Esophagus (tissue), 2 donors: Measurements from ENCODE around the gene NDEL1. TPM values are rescaled to one million over a fixed set of nuclear protein-coding genes. Genes with fewer than 3 reads are reported as not detected.

Experiments used
- H3K27ac ChIP-seq, 2 donors: one replicate each; pipeline ENCODE4 v1.5.1; 2013; ENCODE audit warnings: low read depth in 2 of 2, mild to moderate bottlenecking in 2 of 2, inconsistent platforms in 1 of 2, low read length in 1 of 2, moderate library complexity in 1 of 2
- H3K27me3 ChIP-seq, 2 donors: one replicate each; pipeline ENCODE4 v1.6.1; 2013; ENCODE audit warnings: low read length in 2 of 2, control low read depth in 1 of 2, mild to moderate bottlenecking in 1 of 2; ENCODE audit not compliant: insufficient read depth in 2 of 2, control insufficient read depth in 1 of 2
- H3K36me3 ChIP-seq, 2 donors: one replicate each; pipeline ENCODE4 v1.6.1; 2013; ENCODE audit warnings: low read length in 1 of 2; ENCODE audit not compliant: control insufficient read depth in 2 of 2, insufficient read depth in 2 of 2
- H3K4me1 ChIP-seq, 2 donors: one replicate each; pipeline ENCODE4 v1.6.1; 2013; ENCODE audit warnings: low read length in 1 of 2; ENCODE audit not compliant: control insufficient read depth in 2 of 2, insufficient read depth in 2 of 2
- H3K4me3 ChIP-seq, 2 donors: one replicate each; pipeline ENCODE4 v1.5.1; 2013; ENCODE audit warnings: low read length in 2 of 2, mild to moderate bottlenecking in 2 of 2, low read depth in 1 of 2, moderate library complexity in 1 of 2
- H3K9me3 ChIP-seq, 2 donors: one replicate each; pipeline ENCODE4 v1.6.1; 2013; ENCODE audit warnings: mild to moderate bottlenecking in 2 of 2, low read depth in 1 of 2, low read length in 1 of 2, moderate library complexity in 1 of 2; ENCODE audit not compliant: control insufficient read depth in 2 of 2, insufficient read depth in 1 of 2
- WGBS, 2 donors: extraction: QIAGEN DNeasy Blood & Tissue Kit; methylation state at CpG; one replicate each; pipeline ENCODE4 v1.1.7; 2013; 5-methylcytosine and 5-hydroxymethylcytosine counted together
- polyA plus RNA-seq, 2 donors: library from polyadenylated mRNA; stranded (reverse); fragments of 200-250 nt; gene quantifications; one replicate each; pipeline ENCODE4 v1.2.3, GENCODE V29; 2013
- donor health status: healthy with polysubstance abuse.
- donor health status: Bipolar disorder and iron deficiency.

The NDEL1 gene
- polyA plus RNA-seq, 2 donors, result 34.7 to 46.5 TPM

- 78 to 79% methylated on average over 5 of the region's 5 CpGs for WGBS, 2 donors
- H3K36me3 ChIP-seq, result no peaks in the 10 kb centered on the region
- peak overlapping the region in 1 of 2 donors; percentile 19 for H3K27ac ChIP-seq
- H3K9me3 ChIP-seq, result no peaks in the 10 kb centered on the region
- no peaks in the 10 kb centered on the region for H3K4me1 ChIP-seq
- no peaks in the 10 kb centered on the region for H3K27me3 ChIP-seq
- H3K4me3 ChIP-seq, result no peak overlapping the region
Observed at GRCh38 chr17:8412089-8412488, 23.6 kb upstream of the NDEL1 start.

GRCh38 chr17:8413328-8413727, 22.4 kb upstream of the NDEL1 start:
- 81 to 82% methylated on average over 4 of the region's 4 CpGs for WGBS, 2 donors
- H3K4me3 ChIP-seq, result no peak overlapping the region
- peaks cover 0 to 4% of the 10 kb centered on the region in 2 donors for H3K4me1 ChIP-seq

DNA sequence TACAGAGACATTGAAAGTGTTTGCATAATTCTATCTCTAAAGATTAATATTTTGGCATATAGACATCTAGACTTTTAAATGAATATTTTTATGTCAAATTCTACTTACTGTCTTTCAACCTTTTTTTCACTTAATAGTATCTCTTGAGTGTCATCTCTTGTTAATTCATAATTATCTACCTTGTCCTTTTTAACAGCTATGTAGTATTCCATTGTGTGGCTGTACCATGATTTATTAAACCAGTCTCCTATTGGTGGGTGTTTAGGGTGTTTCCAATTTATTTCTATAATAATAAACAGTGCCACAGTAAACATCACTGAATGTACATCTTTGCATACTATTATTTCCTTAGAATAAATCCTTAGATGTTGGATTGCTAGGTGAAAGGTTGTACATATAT, 21.7 kb upstream of the NDEL1 start:
- no peaks in the 10 kb centered on the region for H3K27me3 ChIP-seq
- H3K4me1 ChIP-seq, result peaks cover 0 to 4% of the 10 kb centered on the region in 2 donors
- no peak overlapping the region for H3K4me3 ChIP-seq
- H3K36me3 ChIP-seq, result no peaks in the 10 kb centered on the region
- H3K27ac ChIP-seq, result no peak overlapping the region
- H3K9me3 ChIP-seq, result no peaks in the 10 kb centered on the region

More at GRCh38 chr17:8413328-8413727, 22.4 kb upstream of the NDEL1 start:
- Histone ChIP-seq H3K27me3 (no peaks in the 10 kb centered on the region), H3K27ac (peak overlapping the region in 1 of 2 donors; percentile 82), H3K36me3 (no peaks in the 10 kb centered on the region), H3K9me3 (no peaks in the 10 kb centered on the region)

GRCh38 chr17:8417806-8418205, 17.9 kb upstream of the NDEL1 start:
- Histone ChIP-seq H3K27ac (peak overlapping the region; percentile 14 to 42), H3K4me3 (no peak overlapping the region), H3K9me3 (no peaks in the 10 kb centered on the region), H3K4me1 (peaks cover 2 to 4% of the 10 kb centered on the region in 2 donors), H3K27me3 (no peaks in the 10 kb centered on the region), H3K36me3 (no peaks in the 10 kb centered on the region)
- 78% methylated on average over 4 of the region's 4 CpGs for WGBS, 2 donors

DNA sequence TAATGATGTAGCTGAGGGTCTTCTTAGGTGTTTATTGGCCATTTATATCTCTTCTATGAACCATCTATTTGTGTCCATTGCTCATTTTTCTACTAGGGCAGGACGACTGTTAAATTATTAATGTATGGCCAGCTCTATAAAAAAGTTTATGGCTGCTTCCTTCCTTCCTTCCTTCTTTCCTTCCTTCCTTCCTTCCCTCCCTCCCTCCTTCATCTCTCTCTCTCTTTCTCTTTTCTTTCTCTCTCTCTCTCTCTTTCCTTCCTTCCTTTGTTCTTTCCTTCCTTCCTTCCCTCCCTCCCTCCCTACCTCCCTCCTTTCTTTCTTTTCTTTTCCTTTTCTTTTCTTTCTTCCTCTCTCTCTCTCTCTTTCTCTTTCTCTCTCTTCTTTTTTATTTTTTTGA, 17.2 kb upstream of the NDEL1 start:
- WGBS, 2 donors, result 67 to 79% methylated on average over 1 of the region's 1 CpG
- no peaks in the 10 kb centered on the region for H3K27me3 ChIP-seq
- no peaks in the 10 kb centered on the region for H3K36me3 ChIP-seq
- no peak overlapping the region for H3K4me3 ChIP-seq
- H3K4me1 ChIP-seq, result peaks cover 2 to 4% of the 10 kb centered on the region in 2 donors
- no peak overlapping the region for H3K27ac ChIP-seq
- no peaks in the 10 kb centered on the region for H3K9me3 ChIP-seq

GRCh38 chr17:8419305-8419704, 16.4 kb upstream of the NDEL1 start:
- Histone ChIP-seq H3K36me3 (no peaks in the 10 kb centered on the region), H3K27me3 (no peaks in the 10 kb centered on the region), H3K4me3 (no peak overlapping the region), H3K4me1 (peaks cover 2 to 4% of the 10 kb centered on the region in 2 donors), H3K27ac (no peak overlapping the region), H3K9me3 (no peaks in the 10 kb centered on the region)
- WGBS, 2 donors, result 53 to 57% methylated on average over 1 of the region's 1 CpG

- Histone ChIP-seq H3K36me3 (no peaks in the 10 kb centered on the region), H3K27me3 (no peaks in the 10 kb centered on the region), H3K9me3 (no peaks in the 10 kb centered on the region), H3K4me3 (no peak overlapping the region), H3K4me1 (peaks cover 2 to 4% of the 10 kb centered on the region in 2 donors), H3K27ac (peak overlapping the region in 1 of 2 donors; percentile 55)
- WGBS, 2 donors, result 31 to 41% methylated on average over 5 of the region's 5 CpGs
Observed at GRCh38 chr17:8420041-8420934, 15.4 kb upstream of the NDEL1 start.

DNA sequence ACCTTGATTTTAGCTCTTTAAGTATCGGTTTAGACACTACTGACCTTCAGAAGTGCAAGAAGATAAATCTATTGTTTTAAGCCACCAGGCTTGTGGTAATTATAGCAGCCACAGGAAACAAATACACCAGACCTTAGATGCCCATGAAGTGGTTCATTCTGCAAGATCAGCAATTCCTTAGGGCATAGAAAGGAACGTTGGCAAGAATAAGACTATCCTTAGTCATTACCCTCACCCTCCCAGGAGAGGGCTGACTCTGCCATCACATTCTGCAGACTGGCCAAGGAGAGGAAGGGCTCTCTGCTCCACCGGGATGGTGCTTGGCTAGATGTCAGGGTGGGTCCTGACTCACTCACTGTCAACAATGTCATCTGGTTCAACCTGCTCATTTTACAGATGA, 14.1 kb upstream of the NDEL1 start:
- Histone ChIP-seq H3K27me3 (no peaks in the 10 kb centered on the region), H3K4me3 (no peak overlapping the region), H3K4me1 (peaks cover 2 to 4% of the 10 kb centered on the region in 2 donors), H3K27ac (peak overlapping the region in 1 of 2 donors; percentile 73), H3K9me3 (no peaks in the 10 kb centered on the region), H3K36me3 (no peaks in the 10 kb centered on the region)
- WGBS, 2 donors, result 45 to 49% methylated on average over 3 of the region's 3 CpGs

- no peak overlapping the region for H3K4me3 ChIP-seq
- H3K4me1 ChIP-seq, result peaks cover 0 to 2% of the 10 kb centered on the region in 2 donors
- no peaks in the 10 kb centered on the region for H3K9me3 ChIP-seq
- 56 to 57% methylated on average over 6 of the region's 6 CpGs for WGBS, 2 donors
- peak overlapping the region in 1 of 2 donors; percentile 42 for H3K27ac ChIP-seq
- no peaks in the 10 kb centered on the region for H3K27me3 ChIP-seq
- H3K36me3 ChIP-seq, result no peaks in the 10 kb centered on the region
Observed at GRCh38 chr17:8426094-8426720, 9.5 kb upstream of the NDEL1 start.
